Calu3 (cell line): Measurements from ENCODE around the gene HIVEP1. TPM values are rescaled to one million over a fixed set of nuclear protein-coding genes. Genes with fewer than 3 reads are reported as not detected.

Experiments used
- Bru-seq: library from RNA; stranded (reverse); fragments of 400-500 nt; gene quantifications from one replicate; lab custom pipeline; 2021; lab: Mats Ljungman, UMichigan
- BruChase-seq, 2 experiments: library from RNA; stranded (reverse); fragments of 400-500 nt; gene quantifications; one replicate each; lab custom pipeline; 2021; lab: Mats Ljungman, UMichigan
- BruUV-seq: library from RNA; stranded (reverse); fragments of 400-500 nt; replicated peaks from 2 replicates; lab custom pipeline; 2021; lab: Mats Ljungman, UMichigan
- CTCF ChIA-PET: fragments of 300-600 bp; sonication (Branson Sonifier 250); formaldehyde crosslinking; loops from one replicate; lab custom pipeline; 2022; ENCODE audit warnings: antibody characterized with exemption; lab: Charles Lee
- DNase-seq: peaks from one replicate; pipeline ENCODE4 v3.0.0; 2022
- H3K27ac Mint-ChIP-seq: one replicate; pipeline ENCODE4 v1.8.0; 2022; ENCODE audit warnings: mixed read lengths; ENCODE audit not compliant: unreplicated experiment
- H3K27me3 Mint-ChIP-seq: one replicate; pipeline ENCODE4 v1.8.0; 2022; ENCODE audit warnings: mixed read lengths; ENCODE audit not compliant: unreplicated experiment
- H3K36me3 Mint-ChIP-seq: one replicate; pipeline ENCODE4 v1.8.0; 2022; ENCODE audit warnings: mild to moderate bottlenecking, moderate library complexity, mixed read lengths; ENCODE audit not compliant: insufficient read depth, unreplicated experiment
- H3K4me1 Mint-ChIP-seq: one replicate; pipeline ENCODE4 v1.8.0; 2022; ENCODE audit warnings: mild to moderate bottlenecking, low read depth, mixed read lengths; ENCODE audit not compliant: unreplicated experiment
- H3K4me3 Mint-ChIP-seq: one replicate; pipeline ENCODE4 v1.8.0; 2022; ENCODE audit warnings: mild to moderate bottlenecking, low read depth, moderate library complexity, mixed read lengths; ENCODE audit not compliant: unreplicated experiment
- H3K9me3 Mint-ChIP-seq: one replicate; pipeline ENCODE4 v1.8.0; 2022; ENCODE audit warnings: low read depth, mixed read lengths; ENCODE audit not compliant: unreplicated experiment
- CTCF ChIP-seq: fragments of 200-600 bp; IDR thresholded peaks from one replicate; pipeline ENCODE4 v1.8.0; 2022; ENCODE audit warnings: antibody characterized with exemption; ENCODE audit not compliant: unreplicated experiment
- intact Hi-C: fragments of 100-400 bp; cut with micrococcal nuclease; formaldehyde crosslinking; loops from one replicate; pipeline ENCODE4 v1.10.0; 2022; ENCODE audit not compliant: unreplicated experiment
- long read RNA-seq: library from polyadenylated mRNA; stranded (forward); transcript quantifications from one replicate; pipeline ENCODE4 v2.0.0, GENCODE V29; 2022
- total RNA-seq: library from RNA; stranded (reverse); gene quantifications from 2 replicates; pipeline ENCODE4 v1.2.3, GENCODE V29; 2022

Gene HIVEP1
- total RNA-seq (16.1 and 16.2 TPM in 2 replicates), Bru-seq, nascent RNA (percentile 70 among the genes with signal in this experiment), BruChase-seq, experiment 1, labeled RNA remaining after a 6-hour chase (percentile 49 among the genes with signal in this experiment), BruChase-seq, experiment 2, labeled RNA remaining after a 2-hour chase (percentile 58 among the genes with signal in this experiment)
- long read RNA-seq, partial matches to known transcripts: 2 of 2 reads
- long read RNA-seq, other reads (novel, unspliced or antisense): 0 of 2 reads

- Mint-ChIP-seq H3K27me3 (no peaks in the 10 kb centered on the region), H3K27ac (peak within 1 kb of the TSS; percentile 96), H3K36me3 (peaks cover 56% of the 10 kb centered on the region), H3K4me3 (peak within 1 kb of the TSS; percentile 93), H3K9me3 (no peaks in the 10 kb centered on the region), H3K4me1 (peaks cover 11% of the 10 kb centered on the region)
- no peak for TF ChIP-seq CTCF
- CTCF ChIA-PET: interaction anchor here (1.4 kb wide), 1 partner anchor 241 kb away, joined by 3 read pairs; no protein-coding TSS in a partner anchor
- intact Hi-C loops: loop anchor here (5.0 kb wide), 2 partner anchors 275 to 310 kb away; no protein-coding TSS in a partner anchor
- no TSS peak for BruUV-seq
- peak; percentile 17 for DNase-seq
These were observed at the start of gene HIVEP1 for GRCh38 chr6:12012038-12012557. Gene HIVEP1, plus strand, starts transcription at chr6:12012312. Its CDS starts 3,317 bp downstream, at chr6:12015629.

- H3K27ac Mint-ChIP-seq: no peak overlapping the region
- H3K4me3 Mint-ChIP-seq: no peak overlapping the region
- intact Hi-C loops: no loop called here
- no TSS peak for BruUV-seq
- DNase-seq: no peak
- no peaks in the 10 kb centered on the region for H3K4me1 Mint-ChIP-seq
- no peaks in the 10 kb centered on the region for H3K27me3 Mint-ChIP-seq
- H3K36me3 Mint-ChIP-seq: no peaks in the 10 kb centered on the region
- no peak for TF ChIP-seq CTCF
- CTCF ChIA-PET: no interaction called here
- H3K9me3 Mint-ChIP-seq: peaks cover 3% of the 10 kb centered on the region
These were observed 48.2 kb upstream of the HIVEP1 start for GRCh38 chr6:11963756-11964500.

GRCh38 chr6:11964729-11965335 is 47.3 kb upstream of the HIVEP1 start:
- no peak for TF ChIP-seq CTCF
- H3K4me3 Mint-ChIP-seq: no peak overlapping the region
- DNase-seq: no peak
- no TSS peak for BruUV-seq
- H3K27ac Mint-ChIP-seq: no peak overlapping the region
- H3K4me1 Mint-ChIP-seq: no peaks in the 10 kb centered on the region
- no peaks in the 10 kb centered on the region for H3K36me3 Mint-ChIP-seq
- intact Hi-C loops: no loop called here
- CTCF ChIA-PET: no interaction called here
- peaks cover 3% of the 10 kb centered on the region for H3K9me3 Mint-ChIP-seq
- no peaks in the 10 kb centered on the region for H3K27me3 Mint-ChIP-seq

- peaks cover 3% of the 10 kb centered on the region for H3K9me3 Mint-ChIP-seq
- H3K36me3 Mint-ChIP-seq: no peaks in the 10 kb centered on the region
- no TSS peak for BruUV-seq
- no peak overlapping the region for H3K4me3 Mint-ChIP-seq
- TF ChIP-seq CTCF: no peak
- H3K27ac Mint-ChIP-seq: no peak overlapping the region
- no peaks in the 10 kb centered on the region for H3K4me1 Mint-ChIP-seq
- DNase-seq: no peak
- CTCF ChIA-PET: no interaction called here
- intact Hi-C loops: no loop called here
- no peaks in the 10 kb centered on the region for H3K27me3 Mint-ChIP-seq
These were observed 46.6 kb upstream of the HIVEP1 start for GRCh38 chr6:11965499-11965898.
